Glomerular visceral epithelial cell (primary cell): ENCODE results near the gene DLG2.

Experiments used
- DNase-seq: peaks from one replicate; pipeline ENCODE4 v3.0.0-alpha.2; 2016; ENCODE audit errors: extremely low spot score

Gene DLG2

DNA sequence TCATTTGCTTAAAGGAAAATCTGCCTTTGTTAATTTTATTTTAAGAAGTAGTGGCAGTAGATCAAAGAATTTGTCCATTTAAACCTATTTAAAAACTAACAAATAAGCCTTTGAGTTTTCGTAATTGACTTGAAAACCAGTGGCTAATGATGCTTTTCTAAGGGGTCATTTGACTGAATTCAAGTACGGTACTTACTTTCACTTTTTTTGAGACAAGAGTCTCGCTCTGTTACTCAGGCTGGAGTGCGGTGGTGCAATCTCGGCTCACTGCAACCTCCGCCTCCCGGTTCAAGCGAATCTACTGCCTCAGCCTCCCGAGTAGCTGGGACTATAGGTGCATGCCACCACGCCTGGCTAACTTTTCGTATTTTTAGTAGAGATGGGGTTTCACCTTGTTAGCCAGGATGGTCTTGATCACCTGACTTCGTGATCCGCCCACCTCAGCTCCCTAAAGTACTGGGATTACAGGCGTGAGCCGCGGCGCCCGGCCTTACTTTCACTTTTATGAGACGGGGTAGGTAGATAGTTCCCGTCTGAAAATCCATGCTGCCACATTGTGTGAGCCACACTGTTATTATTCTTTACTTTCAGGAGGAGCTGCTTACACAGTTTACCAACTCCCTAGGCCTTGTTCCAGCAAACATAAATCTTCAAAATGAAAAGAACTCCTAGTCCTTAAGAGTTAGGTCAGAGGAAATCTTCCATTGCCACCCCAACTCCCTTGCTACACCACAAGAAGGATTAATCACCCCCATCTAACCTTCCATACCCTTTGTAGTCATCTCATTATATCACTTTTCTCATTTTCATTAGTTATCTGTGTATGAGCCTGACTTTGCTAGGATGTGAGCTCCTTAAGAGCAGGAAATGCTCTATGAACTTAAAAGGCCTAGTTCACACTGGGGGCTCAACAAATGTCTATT lies 1414.4 kb downstream of the DLG2 start:
- no peak for DNase-seq

DNA sequence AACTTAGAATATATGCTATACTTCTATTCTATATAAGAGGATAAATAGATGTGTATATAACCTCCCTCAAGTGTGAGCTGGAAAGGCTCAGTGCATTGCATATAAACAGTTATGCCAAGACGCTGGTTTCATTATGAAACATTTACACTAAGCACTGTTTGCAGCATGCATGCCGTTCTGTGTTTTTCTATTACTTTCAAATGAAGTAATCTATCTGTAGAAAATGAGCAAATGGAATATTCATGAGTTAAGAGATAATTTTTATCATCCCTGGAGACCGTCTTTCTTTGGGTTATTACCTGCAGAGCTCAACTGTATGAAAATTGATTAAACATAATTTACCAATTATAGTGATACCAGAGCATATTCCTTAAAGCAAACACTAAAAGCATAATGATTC lies 1415.2 kb downstream of the DLG2 start:
- no peak for DNase-seq

DNA sequence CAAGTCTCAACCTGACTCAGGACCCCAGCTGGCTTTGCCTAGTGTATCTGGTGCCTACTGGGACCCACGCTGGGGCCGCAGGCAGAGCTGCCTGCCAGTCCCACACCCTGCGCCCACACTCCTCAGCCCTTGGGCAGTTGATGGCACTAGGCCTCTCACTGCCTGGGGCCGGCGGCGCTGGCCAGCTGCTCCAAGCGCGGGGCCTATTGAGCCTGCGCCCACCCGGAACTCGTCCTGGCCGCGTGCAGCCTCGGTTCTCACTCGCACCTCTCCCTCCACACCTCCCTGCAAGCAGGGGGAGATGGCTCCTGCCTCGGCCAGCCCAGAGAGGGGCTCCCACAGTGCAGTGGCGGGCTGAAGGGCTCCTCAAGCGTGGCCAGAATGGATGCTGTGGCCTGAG lies 1432.4 kb downstream of the DLG2 start:
- DNase-seq, result no peak

DNA sequence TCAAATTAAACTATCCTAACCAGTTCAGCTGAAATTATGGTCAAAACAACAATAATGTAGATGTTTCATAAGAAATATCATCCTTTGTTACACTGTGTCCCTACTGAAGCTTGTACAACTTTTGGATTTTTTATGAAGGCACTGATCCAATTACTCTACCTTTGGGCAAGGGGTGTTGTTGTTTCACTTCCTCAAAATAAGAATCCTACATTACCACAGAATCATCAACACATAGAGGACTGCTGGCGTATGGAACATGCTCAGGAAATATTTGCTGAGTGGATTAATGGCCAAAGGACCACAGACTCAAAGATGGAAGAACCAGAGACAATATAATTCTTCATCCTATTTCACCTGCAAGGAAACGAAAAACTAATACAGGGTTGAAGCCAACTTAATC lies 1433.4 kb downstream of the DLG2 start:
- DNase-seq, result no peak

DNA sequence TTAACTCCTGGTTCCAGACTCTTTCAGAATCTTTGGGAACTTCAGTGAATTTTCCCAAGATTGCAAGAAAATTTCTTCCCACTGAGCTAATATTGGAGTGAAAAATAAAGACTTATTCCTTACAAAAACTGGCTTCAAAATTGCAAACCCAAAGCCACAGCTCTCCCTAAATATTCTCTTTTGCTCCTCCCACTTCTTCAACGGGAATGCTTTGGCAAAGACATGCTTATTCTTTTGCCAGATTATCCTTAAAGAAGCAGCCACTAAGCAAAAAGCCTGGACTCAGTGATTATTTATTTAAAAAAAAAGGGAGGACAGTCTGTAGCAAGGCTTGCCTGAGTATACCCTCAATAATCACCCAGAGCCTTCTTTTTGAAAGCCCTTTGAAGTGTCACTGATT lies 1438.6 kb downstream of the DLG2 start:
- DNase-seq, result no peak

DNA sequence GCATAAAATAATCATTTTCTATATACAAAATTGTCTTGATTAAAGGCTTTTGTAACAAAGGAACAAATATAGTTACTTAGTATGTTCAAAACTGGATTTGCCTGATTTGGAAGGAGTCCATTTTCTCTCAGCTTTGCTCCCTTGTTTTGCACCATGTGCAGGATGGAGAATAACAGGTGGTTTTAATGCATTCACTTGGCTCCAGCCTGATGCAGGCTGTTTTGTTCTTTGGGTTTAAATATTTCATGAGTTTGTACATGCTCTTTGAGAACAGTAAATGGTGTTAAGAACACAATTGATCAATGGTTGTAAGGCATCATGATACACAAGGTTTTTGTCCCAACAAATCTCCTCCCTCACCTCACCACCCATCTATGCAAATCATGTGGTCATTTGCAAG lies 1454.1 kb downstream of the DLG2 start:
- no peak for DNase-seq

DNA sequence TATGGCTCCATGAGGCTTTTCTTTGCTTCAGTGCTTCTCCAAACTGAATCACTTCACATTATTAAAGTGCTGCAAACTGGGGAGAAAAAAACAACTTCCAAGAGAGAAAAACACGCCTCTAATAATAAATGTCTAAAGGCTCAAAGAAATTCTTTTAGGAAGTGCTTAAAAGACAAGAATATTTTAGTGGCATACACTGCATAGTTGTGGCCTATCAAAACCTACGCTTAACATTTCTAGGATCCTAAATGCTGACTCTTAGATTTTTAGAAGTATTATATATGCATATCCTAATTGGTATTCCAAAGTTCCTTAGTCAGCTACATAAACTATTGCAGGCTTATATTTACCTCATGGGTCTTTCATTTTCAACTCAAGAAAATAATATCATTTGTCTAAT lies 1462.0 kb downstream of the DLG2 start:
- no peak for DNase-seq

DNA sequence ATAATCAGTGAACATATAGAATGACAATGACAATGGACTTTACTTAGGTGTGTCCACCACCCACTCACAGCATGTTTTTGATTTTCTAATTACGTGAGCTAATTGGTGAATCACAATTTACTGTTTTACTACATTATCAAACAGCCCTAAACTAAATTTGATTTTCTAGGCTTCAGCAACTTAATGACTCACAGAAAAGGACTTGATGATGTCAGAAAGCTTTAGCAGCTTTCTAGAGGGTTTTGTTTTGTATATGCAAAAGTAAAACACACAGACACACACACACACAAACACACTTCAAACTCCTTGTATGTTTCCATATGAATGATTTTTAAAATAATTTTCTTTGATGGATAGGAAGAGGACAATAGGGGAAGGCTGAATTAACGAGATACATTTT lies 1462.4 kb downstream of the DLG2 start:
- no peak for DNase-seq

DNA sequence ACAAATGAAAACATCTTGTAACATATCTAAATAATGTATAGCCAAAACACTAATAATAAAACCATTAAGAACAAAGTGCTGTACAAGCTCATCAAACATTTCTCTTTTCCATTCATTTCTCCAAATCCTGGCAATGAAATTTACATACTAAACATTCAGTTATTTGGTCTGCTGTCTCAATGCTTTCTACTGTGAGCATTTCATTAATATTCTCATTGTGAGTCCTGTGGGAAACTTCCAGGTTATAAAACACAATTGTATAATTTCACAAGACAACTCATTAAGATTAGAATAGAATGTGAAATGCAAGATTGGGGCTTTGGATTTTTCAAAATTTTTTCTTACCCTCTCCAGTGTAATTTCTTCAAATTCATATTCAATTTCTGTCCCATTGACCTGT lies 1464.0 kb downstream of the DLG2 start:
- no peak for DNase-seq

DNA sequence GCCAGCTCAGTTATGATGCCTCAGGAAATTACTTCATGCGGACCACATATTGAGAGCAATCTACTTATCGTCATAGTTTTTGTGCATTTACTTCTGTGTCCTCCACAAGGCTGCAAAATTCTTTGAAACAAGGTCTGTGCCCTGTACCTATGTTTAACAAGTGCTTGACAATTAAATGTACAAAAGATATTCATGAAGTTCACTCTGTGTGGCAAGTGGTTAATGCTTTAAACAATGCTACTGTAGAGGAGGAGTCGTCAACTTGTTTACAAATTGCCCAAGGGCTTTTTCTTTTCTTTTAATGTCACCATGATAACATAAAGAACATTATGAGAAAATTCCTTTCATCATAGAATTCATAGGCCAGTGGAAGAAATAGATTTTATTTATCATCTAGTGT lies 1469.5 kb downstream of the DLG2 start:
- DNase-seq, result no peak

DNA sequence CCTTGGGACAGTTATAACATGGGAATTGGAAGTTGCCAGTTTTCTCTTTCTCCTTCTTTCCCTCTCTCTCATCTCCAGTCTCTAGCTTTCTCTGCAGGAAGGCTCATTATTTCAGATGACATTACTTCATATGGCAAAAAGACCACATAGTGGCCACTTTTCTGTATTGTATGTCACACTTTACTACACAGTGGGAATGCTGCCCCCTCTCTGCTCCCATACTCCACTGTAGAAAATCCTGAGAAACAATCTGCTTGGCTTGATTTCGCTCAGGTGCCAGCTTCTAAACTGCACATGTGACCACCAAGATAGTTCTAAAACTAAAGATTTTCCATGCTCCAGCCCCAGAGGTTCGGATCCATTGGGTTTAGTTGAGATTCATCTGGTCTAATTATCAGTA lies 1480.3 kb downstream of the DLG2 start:
- DNase-seq, result no peak

DNA sequence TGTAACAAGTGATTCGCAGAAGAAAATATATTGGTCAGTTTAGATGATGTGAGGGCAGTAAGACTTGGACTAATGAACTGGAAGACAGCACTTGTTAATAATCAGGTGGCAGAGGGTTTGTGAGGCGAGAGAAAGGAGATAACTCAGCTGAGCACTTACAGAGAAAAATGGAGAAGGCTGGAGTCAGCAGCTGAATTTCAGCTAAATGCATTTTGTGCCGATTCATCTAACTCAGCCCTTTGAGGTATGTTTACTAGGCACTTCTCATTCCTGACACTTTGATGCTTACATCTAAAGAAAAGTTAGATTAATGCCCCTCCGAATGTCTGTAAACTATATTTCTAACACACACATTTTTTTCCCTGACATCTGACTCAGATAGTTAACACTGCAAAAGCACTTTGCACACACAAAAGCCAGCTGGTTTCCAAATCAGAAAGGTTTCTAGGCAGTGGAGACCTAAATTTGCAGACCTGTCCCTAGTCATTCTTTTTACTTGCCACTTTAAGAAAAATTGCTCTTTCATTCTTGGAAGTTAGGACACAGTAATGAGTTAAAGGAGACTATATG lies 1481.4 kb downstream of the DLG2 start:
- DNase-seq, result no peak

DNA sequence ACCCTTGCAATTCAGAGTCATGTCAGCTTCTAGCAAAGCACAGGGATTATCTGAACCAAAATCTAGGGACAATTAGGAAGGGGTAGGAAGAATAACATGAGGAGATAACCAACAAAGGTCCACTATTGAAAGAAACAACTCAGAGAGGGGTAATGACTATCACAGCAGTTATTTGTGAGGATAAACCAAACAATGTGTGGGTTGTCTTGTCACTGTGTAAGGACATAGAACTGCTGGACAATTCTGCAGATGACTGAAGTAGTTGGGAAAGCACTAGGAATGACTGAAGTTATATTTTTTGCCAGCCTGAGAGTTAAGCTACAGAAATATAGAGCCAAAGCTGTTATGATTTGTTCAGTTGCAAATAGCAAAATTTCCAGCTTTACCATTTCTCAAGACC lies 1482.6 kb downstream of the DLG2 start:
- DNase-seq, result no peak

DNA sequence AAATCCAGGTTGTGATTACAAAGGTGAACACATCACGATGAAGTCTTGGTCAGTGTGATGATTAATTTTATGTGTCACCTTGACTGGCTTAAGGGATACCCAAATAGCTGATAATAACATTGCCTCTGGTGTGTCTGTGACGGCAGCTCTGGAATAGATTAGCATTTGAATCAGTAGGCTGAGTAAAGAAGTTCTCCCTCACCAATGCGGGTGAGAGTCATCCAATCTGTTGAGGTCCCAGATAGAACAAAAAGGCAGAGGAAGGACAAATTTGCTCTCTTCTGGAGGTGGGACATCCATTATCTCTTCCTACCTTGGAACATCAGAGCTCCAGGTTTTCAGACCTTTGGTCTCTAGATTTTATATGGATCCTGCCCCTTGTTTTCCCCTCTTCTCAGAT lies 1484.7 kb downstream of the DLG2 start:
- DNase-seq, result no peak

DNA sequence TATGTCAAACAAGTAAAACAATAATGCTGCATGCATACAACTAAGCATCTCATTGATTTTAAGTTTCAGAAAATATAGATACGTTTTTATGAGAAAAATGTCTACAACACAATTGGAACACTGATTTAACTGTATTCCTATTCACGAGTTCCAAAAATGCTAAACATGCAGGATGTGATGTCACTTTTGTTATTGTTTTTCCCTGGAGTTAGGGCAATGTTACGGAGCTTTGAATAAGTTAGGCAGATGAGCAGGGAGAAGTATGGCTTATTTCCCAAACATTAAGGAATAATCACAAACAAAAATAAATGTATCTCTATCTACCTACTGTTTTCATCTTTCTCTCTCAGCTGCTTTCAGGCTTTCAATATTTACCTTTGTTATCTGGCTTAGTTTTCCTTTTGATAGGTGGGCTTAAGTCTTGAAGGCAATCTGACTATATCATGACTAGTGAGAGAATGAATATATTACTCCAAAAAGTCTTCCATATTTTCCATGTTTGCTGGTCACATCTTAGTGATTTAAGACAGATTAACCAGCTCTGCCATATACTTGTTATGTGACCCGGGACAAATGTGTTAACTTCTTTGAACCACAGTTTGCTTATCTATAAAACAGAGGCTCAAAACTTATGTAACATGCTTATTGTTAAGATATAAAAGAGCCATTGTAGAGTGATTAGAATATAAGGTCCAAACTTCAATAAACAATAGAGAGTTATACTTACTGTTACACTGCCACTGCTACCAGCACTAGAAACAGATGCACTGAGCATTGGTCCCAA lies 1486.6 kb downstream of the DLG2 start:
- DNase-seq, result no peak

DNA sequence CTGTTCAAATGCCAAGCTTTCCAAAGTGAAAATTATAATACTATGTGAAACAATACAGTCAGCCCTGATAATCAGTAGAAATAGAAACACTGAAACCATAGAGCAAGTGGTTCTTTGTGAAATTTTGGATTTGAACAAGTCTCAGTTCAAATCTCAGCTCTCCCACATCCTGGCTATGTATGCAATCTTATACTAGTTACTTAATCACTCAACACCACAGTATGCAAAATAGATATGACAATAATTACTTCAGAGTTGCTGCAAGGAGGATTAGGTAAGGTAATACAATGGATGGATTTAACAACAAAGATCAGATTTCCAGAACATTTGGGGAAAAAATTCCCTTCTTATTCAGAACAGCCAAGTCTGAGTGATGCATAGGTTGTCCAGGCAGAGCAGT lies 1489.2 kb downstream of the DLG2 start:
- no peak for DNase-seq

DNA sequence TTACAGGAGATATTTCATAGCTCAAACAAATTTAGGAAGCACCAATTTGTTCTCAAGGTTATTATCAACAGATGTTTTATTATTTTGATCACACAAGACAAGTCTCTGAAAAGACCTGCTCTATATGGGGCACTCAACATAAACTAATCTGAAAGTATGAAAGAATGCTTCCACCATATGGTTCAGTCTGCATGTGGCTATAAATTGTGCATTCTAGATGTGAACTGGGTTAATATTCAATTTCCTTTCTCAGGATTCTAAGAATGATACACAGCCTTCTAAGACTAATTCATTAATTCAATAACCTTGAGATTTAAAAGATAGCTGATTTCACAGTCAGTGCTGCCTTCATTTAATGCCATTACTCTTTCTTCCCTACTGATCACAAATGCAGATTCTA lies 1489.6 kb downstream of the DLG2 start:
- DNase-seq, result no peak

DNA sequence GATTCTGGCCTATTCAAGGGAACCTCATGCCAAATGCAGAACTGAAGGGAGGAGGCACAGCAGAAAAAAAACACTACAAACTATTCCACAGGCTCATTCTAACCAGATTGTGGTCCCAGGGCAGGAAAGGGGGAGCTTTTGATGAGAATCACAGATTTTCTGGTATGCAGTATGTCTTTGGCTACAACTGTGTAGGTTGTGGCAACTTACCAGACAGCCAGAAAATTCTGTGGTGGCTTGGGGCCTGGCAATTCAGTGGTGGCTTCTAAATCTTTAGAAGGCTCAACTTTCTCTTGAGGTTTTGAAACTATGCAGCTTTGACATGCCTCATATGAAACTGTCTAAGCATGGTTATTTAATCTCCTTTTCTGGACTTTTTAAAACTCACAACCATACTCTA lies 1490.2 kb downstream of the DLG2 start:
- DNase-seq, result no peak

DNA sequence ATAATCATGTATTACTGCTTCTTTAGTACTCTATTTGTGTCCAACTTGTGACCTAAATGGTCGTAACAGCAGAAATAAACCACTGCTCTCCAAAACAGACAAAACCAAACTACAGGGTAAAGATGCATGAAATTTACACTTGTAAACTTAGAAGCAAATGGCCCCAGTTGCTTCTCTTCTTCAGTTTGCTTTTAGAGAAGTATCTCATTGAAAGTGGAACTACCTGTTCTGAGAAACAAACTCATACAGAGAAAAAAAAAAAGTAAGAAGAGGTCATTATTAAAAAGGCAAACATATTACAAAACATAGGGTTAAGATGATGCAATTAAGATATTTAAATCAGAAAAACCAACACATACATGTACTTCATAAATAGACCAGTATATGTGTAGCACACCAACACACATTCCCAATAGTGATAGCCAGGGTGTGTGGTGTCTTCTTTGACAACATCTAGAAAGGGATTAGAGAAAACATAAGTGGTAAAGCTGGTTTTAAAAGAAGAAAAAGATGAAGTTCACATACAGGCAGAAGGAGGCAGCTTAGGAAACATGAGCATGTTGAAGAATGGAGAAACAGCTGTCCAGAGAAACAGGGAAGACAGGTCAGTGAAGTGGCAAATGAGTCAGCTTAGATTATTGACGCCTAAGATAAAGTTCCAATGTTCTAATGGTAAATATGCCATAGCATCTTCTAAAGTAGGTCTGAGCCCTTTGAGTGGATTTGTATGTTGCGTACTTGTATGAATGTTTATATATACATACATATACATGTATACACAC lies 1496.3 kb downstream of the DLG2 start:
- DNase-seq, result no peak

DNA sequence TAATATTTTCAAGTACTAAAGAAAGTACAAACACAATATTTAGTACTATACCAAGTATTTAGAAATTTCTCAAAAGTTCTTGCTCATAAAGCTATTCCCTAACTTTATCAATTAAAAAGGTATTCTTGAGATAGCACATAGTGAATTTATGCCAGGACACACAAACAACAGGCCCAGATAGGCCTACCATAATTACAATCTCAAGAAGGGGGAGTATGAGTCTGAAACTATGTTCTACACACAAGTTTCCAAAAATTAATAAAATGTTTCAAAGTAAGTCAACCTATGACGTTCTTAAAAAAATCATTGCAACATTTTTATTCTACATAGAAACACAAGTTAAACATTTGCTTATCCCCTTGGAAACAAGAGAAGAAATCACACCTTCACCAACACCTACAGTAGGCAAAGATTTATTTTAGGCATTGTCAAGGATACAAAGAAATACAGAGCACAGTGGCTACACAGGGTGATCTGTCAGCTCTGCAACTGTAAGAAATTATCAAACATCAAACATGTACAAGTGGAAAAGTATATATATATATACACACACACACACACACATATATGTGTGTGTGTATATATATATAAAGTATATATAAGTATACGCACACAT lies 1497.1 kb downstream of the DLG2 start:
- no peak for DNase-seq

DNA sequence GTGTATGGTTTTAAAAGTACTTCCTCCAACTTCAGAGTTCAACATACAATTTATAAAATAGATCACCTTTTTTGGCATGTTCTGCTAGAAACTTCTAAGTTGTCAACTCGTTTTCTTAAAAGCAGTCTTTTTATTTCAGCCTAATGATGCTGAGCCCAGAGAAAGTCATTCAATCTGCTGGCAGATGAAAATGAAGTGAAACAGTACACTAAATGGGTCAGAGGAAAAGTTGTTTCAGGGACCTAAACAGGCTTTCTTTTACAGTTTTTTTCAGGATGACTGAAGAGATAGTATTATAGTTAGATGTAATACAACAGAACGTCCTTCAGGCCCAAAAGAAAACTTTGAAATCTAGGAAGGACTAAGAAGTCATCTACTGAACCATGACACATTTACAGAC lies 1498.3 kb downstream of the DLG2 start:
- no peak for DNase-seq

DNA sequence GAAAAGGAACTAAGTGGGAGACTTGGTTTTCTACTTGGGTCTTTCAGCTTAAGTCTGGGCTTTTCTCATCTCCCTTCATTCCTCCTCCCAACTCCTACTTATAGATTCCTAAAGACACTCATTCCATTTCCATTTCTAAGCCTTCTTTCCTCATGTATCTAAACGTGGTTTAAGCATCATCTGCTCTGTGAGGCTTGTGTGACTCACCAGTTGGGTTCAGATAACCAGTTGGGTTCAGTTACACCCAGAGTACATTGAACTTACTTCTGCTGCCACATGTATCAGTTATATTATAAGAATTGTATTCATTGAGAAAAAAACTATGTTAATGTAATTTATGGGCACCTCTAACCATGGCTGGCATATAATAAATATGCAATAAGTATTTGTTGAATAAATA lies 1509.8 kb downstream of the DLG2 start:
- no peak for DNase-seq
